HL-60 (cell line): Measurements from ENCODE around the gene ADH1C.
"Not testable (repeated sequence)": the region's sequence is repeated elsewhere in the genome, so short reads cannot be mapped to it uniquely, and the experiment has no call there.

Source experiments
- DNase-seq, 2 experiments: peaks; one replicate each; pipeline ENCODE4 v3.0.0-alpha.2; 2010 to 2020; ENCODE audit warnings: low read depth in 1 of 2, low spot score in 1 of 2
- H3K27ac ChIP-seq: fragments of 250-450 bp; sonication (Bioruptor Pico); replicated peaks from 2 replicates; pipeline ENCODE4 v1.5.1; 2020; ENCODE audit warnings: mild to moderate bottlenecking, moderate library complexity
- H3K27me3 ChIP-seq: fragments of 250-450 bp; sonication (Bioruptor Pico); 2 replicates; pipeline ENCODE4 v1.5.1; 2021; ENCODE audit warnings: mild to moderate bottlenecking, moderate library complexity; ENCODE audit not compliant: insufficient read depth, poor library complexity, severe bottlenecking
- H3K4me3 ChIP-seq: replicated peaks from 2 replicates; pipeline ENCODE4 v1.5.1; 2011; ENCODE audit warnings: mild to moderate bottlenecking, control low read depth, low read length; ENCODE audit not compliant: insufficient read depth
- CTCF ChIP-seq: IDR thresholded peaks from one replicate; pipeline ENCODE4 v1.5.1; 2011; ENCODE audit warnings: low read length, control low read depth, inconsistent platforms; ENCODE audit not compliant: insufficient read depth
- GABPA ChIP-seq: IDR thresholded peaks from 2 replicates; pipeline ENCODE4 v1.6.1; 2012; ENCODE audit warnings: low read depth
- POLR2AphosphoS5 ChIP-seq: IDR thresholded peaks from 2 replicates; pipeline ENCODE4 v1.6.1; 2012; ENCODE audit warnings: low read depth
- REST ChIP-seq: IDR thresholded peaks from 2 replicates; pipeline ENCODE4 v1.6.1; 2012; ENCODE audit warnings: low read depth; ENCODE audit not compliant: insufficient replicate concordance
- SPI1 ChIP-seq: IDR thresholded peaks from 2 replicates; pipeline ENCODE4 v1.6.1; 2012; ENCODE audit warnings: low read depth, mild to moderate bottlenecking, borderline replicate concordance

ADH1C gene

GRCh38 chr4:99321241-99322191 lies 31.0 kb downstream of the ADH1C start, which contains the start of gene ADH1B:
Gene ADH1B, minus strand, starts transcription at chr4:99321401. Its CDS starts 70 bp downstream, at chr4:99321331.
- no peak for DNase-seq
- TF ChIP-seq POLR2AphosphoS5 (no peak), GABPA (no peak), SPI1 (no peak), REST (no peak), CTCF (no peak)
- Histone ChIP-seq H3K4me3 (no peak within 1 kb of the TSS), H3K27me3 (no peaks in the 10 kb centered on the region), H3K27ac (no peak within 1 kb of the TSS)

GRCh38 chr4:99317811-99318210 lies 34.7 kb downstream of the ADH1C start:
- not testable (repeated sequence) for H3K4me3 ChIP-seq, DNase-seq, H3K27me3 ChIP-seq, H3K27ac ChIP-seq

GRCh38 chr4:99317354-99317753 lies 35.2 kb downstream of the ADH1C start:
- DNase-seq, result no peak
- H3K4me3 ChIP-seq, result no peak overlapping the region
- no peak overlapping the region for H3K27ac ChIP-seq
- H3K27me3 ChIP-seq, result no peaks in the 10 kb centered on the region
- no peak for TF ChIP-seq POLR2AphosphoS5
- no peak for TF ChIP-seq REST
- no peak for TF ChIP-seq GABPA
- no peak for TF ChIP-seq SPI1
- TF ChIP-seq CTCF, result no peak

GRCh38 chr4:99315839-99316238 lies 36.7 kb downstream of the ADH1C start:
- Histone ChIP-seq H3K27me3 (no peaks in the 10 kb centered on the region), H3K27ac (no peak overlapping the region), H3K4me3 (no peak overlapping the region)
- no peak for DNase-seq
- no peak for TF ChIP-seq SPI1
- no peak for TF ChIP-seq GABPA
- no peak for TF ChIP-seq POLR2AphosphoS5
- TF ChIP-seq REST, result no peak
- no peak for TF ChIP-seq CTCF
